Ectodermal cell (in vitro differentiated cells): Measurements from ENCODE around the gene HAPLN3.
A peak's percentile ranks its signal among the peaks of the same experiment; 100 is the strongest.
"Not testable (repeated sequence)": the region's sequence is repeated elsewhere in the genome, so short reads cannot be mapped to it uniquely, and the experiment has no call there.

Experiments
- H3K27ac ChIP-seq: 2 replicates; pipeline ENCODE4 v1.7.0; 2013; ENCODE audit warnings: mild to moderate bottlenecking, low read depth, low read length; ENCODE audit not compliant: insufficient read depth, poor library complexity, severe bottlenecking
- H3K27me3 ChIP-seq: 2 replicates; pipeline ENCODE4 v1.7.0; 2013; ENCODE audit warnings: mild to moderate bottlenecking, low read length; ENCODE audit not compliant: insufficient read depth, control insufficient read depth, poor library complexity, severe bottlenecking
- H3K36me3 ChIP-seq: one replicate; pipeline ENCODE4 v1.7.0; 2013; ENCODE audit warnings: low read length; ENCODE audit not compliant: control insufficient read depth, insufficient read depth
- H3K4me1 ChIP-seq: one replicate; pipeline ENCODE4 v1.7.0; 2013; ENCODE audit warnings: low read length; ENCODE audit not compliant: control insufficient read depth, insufficient read depth
- H3K4me3 ChIP-seq: 2 replicates; pipeline ENCODE4 v1.7.0; 2013; ENCODE audit warnings: low read depth, low read length, control low read depth; ENCODE audit not compliant: insufficient read depth
- H3K9me3 ChIP-seq: 2 replicates; pipeline ENCODE4 v1.7.0; 2013; ENCODE audit warnings: mild to moderate bottlenecking, low read length, moderate library complexity; ENCODE audit not compliant: control insufficient read depth
- WGBS, 2 experiments: methylation state at CpG; one replicate each; pipeline ENCODE4 v1.1.7; 2013; ENCODE audit warnings: missing lambda C conversion rate in 2 of 2; 5-methylcytosine and 5-hydroxymethylcytosine counted together

The HAPLN3 gene

DNA sequence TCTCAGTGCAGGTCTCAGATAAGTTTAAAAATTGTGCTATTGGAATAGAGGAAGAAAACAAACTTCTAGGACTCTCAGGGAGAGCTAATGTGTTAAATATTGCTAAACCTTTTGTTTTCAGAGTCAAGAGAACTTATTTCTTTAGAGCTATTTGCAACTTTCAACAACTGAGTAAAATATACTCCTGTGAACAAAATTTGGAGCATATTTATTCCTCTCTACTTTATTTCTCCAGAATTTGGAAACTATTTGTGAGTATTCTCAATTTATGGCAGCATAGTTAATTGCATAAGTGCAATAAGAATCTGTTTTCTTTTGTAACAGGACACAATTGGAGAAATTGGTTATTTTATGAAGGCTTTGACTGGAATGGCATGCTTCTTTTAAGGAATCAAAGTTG is 32.8 kb upstream of the HAPLN3 start:
- H3K36me3 ChIP-seq, H3K27ac ChIP-seq, H3K27me3 ChIP-seq, H3K4me3 ChIP-seq, H3K9me3 ChIP-seq, H3K4me1 ChIP-seq: not testable (repeated sequence)

- not testable (repeated sequence) for H3K4me1 ChIP-seq
- 92 to 96% methylated on average over 2 of the region's 2 CpGs for WGBS, 2 experiments
Measured at GRCh38 chr15:88925648-88926047, 30.3 kb upstream of the HAPLN3 start.

DNA sequence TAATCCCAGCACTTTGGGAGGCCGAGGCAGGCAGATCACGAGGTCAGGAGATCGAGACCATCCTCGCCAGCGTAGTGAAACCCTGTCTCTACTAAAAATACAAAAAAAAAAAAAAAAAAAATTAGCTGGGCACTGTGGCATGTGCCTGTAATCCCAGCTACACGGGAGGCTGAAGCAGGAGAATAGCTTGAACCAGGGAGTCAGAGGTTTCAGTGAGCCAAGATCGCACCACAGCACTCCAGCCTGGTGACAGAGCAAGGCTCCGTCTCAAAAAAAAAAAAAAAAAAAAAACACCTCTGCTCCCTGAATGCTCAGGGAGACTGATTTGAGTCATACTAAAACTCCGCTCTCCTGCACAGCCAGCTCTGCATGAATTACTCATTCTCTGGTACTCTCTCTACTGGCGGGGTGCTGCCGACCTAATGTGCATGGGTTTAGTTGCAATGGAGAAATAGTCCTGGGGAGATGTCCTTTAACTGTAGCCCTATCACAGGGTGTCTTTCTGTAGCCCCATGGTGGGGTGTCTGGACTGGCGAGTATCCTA is 25.6 kb upstream of the HAPLN3 start:
- not testable (repeated sequence) for H3K36me3 ChIP-seq, H3K27ac ChIP-seq, H3K4me1 ChIP-seq, H3K9me3 ChIP-seq, H3K27me3 ChIP-seq, H3K4me3 ChIP-seq
- 94 to 98% methylated on average over 11 to 12 of the region's 12 CpGs for WGBS, 2 experiments

More at GRCh38 chr15:88925648-88926047, 30.3 kb upstream of the HAPLN3 start:
- not testable (repeated sequence) for H3K27ac ChIP-seq, H3K4me3 ChIP-seq, H3K36me3 ChIP-seq, H3K27me3 ChIP-seq, H3K9me3 ChIP-seq

DNA sequence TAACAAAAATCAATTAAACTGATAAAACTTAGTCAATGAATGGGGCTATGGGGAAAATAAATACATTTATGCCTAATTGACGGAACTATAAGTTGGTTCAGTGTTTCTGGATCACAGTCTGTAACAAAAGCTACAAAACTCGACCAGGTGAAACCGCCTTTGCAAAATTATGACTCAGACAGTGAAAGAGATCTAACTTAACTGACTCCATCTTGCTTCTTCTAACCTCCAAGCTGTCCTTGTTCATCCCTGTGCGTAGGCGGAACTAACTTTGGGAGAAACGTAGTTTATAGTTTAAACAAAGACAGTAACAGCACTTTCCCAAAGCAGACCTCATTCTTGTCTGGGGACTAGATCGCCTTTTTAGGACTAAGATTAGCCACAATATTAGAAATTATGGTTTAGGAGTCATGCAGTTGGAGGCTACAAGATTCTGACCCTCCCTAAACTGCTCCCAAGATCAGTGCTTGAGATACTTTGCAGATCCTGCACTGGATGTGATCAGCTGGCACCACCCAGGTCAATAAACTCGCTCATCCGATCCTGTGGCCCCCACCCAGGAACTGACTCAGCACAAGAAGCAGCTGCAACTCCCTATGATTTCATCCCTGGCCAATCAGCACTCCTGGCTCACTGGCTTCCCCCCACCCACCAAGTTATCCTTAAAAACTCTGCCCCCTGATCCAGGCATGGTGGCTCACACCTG is 25.0 kb upstream of the HAPLN3 start:
- Histone ChIP-seq H3K36me3 (no peaks in the 10 kb centered on the region), H3K4me1 (no peaks in the 10 kb centered on the region), H3K27ac (no peak overlapping the region), H3K27me3 (no peaks in the 10 kb centered on the region), H3K9me3 (no peaks in the 10 kb centered on the region), H3K4me3 (no peak overlapping the region)
- WGBS, 2 experiments, result 91 to 94% methylated on average over 9 of the region's 9 CpGs

DNA sequence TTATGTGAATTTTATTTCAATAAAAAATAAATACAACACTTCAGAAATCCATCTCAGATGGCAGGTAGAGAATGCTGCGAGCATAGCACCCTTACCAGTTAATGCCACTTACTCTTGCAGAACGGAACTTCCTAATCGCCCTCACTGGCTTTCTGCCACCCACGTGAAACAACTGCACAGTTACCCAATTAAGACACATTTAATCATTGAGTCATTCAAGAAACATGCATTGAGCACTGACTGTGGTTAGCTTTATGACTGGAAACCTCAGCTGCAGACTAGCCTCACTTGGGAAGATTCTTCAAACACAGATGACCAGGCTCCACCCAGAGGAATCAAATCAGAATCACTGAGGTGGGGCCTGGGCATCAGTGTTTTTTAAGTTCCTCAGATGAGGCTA is 23.4 kb upstream of the HAPLN3 start:
- H3K36me3 ChIP-seq, result no peaks in the 10 kb centered on the region
- H3K4me1 ChIP-seq, result no peaks in the 10 kb centered on the region
- no peak overlapping the region for H3K4me3 ChIP-seq
- H3K27me3 ChIP-seq, result no peaks in the 10 kb centered on the region
- no peaks in the 10 kb centered on the region for H3K9me3 ChIP-seq
- 89 to 93% methylated on average over 4 of the region's 4 CpGs for WGBS, 2 experiments
- no peak overlapping the region for H3K27ac ChIP-seq

- Histone ChIP-seq H3K9me3 (no peaks in the 10 kb centered on the region), H3K36me3 (no peaks in the 10 kb centered on the region), H3K27ac (no peak overlapping the region), H3K4me1 (peaks cover 4% of the 10 kb centered on the region), H3K27me3 (no peaks in the 10 kb centered on the region), H3K4me3 (no peak overlapping the region)
- 95 to 99% methylated on average over 5 of the region's 5 CpGs for WGBS, 2 experiments
Measured at GRCh38 chr15:88917760-88918159, 22.4 kb upstream of the HAPLN3 start.

DNA sequence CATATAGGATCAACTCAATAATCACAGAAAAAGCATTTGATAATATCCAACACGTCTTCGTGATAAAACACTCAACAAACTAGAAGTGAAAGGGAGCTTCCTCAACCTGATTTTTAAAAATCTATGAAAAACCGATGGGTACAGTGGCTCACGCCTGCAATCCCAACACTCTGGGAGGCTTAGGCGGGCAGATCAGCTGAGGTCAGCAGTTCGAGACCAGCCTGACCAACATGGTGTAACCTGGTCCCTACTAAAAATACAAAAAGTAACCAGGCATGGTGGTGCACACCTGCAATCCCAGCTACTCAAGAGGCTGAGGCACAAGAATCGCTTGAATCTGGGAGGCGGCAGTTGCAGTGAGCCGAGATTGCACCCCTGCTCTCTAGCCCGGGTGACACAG is 20.0 kb upstream of the HAPLN3 start:
- no peak overlapping the region for H3K27ac ChIP-seq
- WGBS, 2 experiments, result 93% methylated on average over 9 of the region's 10 CpGs
- peaks cover 11% of the 10 kb centered on the region for H3K4me1 ChIP-seq

DNA sequence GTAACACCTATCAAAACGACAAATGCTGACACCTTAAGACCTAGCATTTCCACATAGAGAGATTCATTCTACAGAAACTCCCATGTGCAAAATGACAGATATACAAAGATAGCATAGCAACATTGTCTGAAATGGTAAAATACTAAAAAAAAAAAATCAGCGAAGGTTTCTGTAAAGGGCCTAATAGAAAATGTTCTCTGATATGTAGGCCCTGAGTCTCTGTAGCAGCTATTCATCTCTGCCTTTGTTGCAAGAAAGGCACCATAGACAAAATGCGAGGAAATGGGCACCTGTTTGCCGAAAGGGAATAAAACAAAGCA is 18.5 kb upstream of the HAPLN3 start:
- peaks cover 11% of the 10 kb centered on the region for H3K4me1 ChIP-seq
- no peak overlapping the region for H3K27ac ChIP-seq
- H3K27me3 ChIP-seq, result no peaks in the 10 kb centered on the region
- H3K9me3 ChIP-seq, result no peaks in the 10 kb centered on the region
- H3K4me3 ChIP-seq, result peak overlapping the region; percentile 60
- WGBS, 2 experiments, result 74 to 76% methylated on average over 4 of the region's 4 CpGs
- peaks cover 3% of the 10 kb centered on the region for H3K36me3 ChIP-seq

More for the DNA sequence above, 20.0 kb upstream of the HAPLN3 start:
- Histone ChIP-seq H3K27me3 (no peaks in the 10 kb centered on the region), H3K36me3 (no peaks in the 10 kb centered on the region), H3K9me3 (no peaks in the 10 kb centered on the region), H3K4me3 (no peak overlapping the region)

DNA sequence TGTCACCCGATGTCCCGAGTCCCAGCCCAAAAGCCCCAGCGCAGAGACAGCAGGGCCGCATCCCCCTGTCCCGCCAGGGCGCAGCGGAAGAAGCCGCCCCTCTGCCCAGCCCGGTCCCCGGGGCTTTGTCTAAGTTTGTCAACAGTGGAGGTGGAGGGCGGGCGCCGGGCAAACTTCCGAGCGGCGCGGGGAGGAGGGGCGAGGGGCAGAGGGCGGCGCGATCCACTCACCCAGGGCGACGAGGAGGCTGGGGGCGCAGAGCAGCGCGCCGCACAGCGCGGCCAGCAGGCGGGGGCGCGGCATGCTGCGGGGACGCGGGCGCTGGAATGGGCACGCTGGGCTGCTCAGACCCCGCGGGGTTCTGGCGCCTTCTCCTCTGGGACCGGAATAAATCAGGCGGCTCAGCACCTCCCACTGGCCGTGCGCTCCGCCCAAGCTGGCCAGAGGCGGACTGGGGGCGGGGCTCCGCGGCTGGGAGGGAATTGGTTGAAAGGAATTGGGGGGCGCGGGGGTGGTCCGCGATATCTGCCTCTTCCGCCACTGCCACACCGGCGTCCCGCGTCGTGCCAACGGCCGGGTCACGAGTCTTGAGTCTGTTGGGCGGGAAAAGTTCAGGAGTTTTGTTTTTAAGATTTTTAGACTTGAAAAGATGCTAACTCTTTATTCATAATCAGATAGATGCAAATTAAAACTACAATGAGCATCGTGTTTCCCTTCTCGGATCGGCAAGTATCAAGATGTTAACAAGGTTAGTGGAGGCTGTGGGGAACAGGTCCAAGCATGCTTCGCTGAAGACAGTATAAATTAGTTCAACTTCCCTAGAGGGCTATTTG is 17.9 kb upstream of the HAPLN3 start, which contains the start of gene MFGE8:
MFGE8 (minus strand) TSS at position 363 of the 833 bp plus-strand sequence; CDS start at position 303, 60 bp downstream.
- Histone ChIP-seq H3K4me3 (peak within 1 kb of the TSS; percentile 60), H3K27ac (peak within 1 kb of the TSS; percentile 69), H3K27me3 (no peaks in the 10 kb centered on the region), H3K4me1 (peaks cover 11% of the 10 kb centered on the region), H3K9me3 (no peaks in the 10 kb centered on the region), H3K36me3 (peaks cover 6% of the 10 kb centered on the region)
- 1% methylated on average over 67 of the region's 67 CpGs for WGBS, 2 experiments

- H3K27me3 ChIP-seq, result no peaks in the 10 kb centered on the region
- no peaks in the 10 kb centered on the region for H3K9me3 ChIP-seq
- H3K4me3 ChIP-seq, result peak overlapping the region; percentile 60
- 1% methylated on average over 20 of the region's 20 CpGs for WGBS, 2 experiments
- peaks cover 11% of the 10 kb centered on the region for H3K4me1 ChIP-seq
- H3K36me3 ChIP-seq, result peaks cover 6% of the 10 kb centered on the region
- peak overlapping the region; percentile 69 for H3K27ac ChIP-seq
Measured at GRCh38 chr15:88912500-88912921, 17.2 kb upstream of the HAPLN3 start.
